ENCODE results near the gene ATXN1. TPM values are rescaled to one million over a fixed set of nuclear protein-coding genes. Genes with fewer than 3 reads are reported as not detected.

ATXN1 gene
- total and polyA plus RNA-seq, 2 of the 13 experiments (the other 11 are each of a cell fraction or from before 2014, with no cell fraction given): 20.7 to 39.5 TPM

GRCh38 chr6:16782278-16782677 is 21.0 kb upstream of the ATXN1 start:
- H3K4me2 ChIP-seq (ENCODE audit: low read depth, low read length): no peak overlapping the region
- CTCF ChIA-PET (ENCODE audit: low intra/inter-chr PET ratio, low total read pairs): no interaction called here
- H4K20me1 ChIP-seq (ENCODE audit: insufficient read depth, low read length): no peaks in the 10 kb centered on the region
- POLR2A ChIA-PET: no interaction called here
- H3K4me1 ChIP-seq (ENCODE audit: insufficient read depth, low read length): no peaks in the 10 kb centered on the region
- no peak overlapping the region for H3K27ac ChIP-seq (ENCODE audit: extremely low read length, insufficient read depth, low read length)
- DNase-seq (ENCODE audit: low spot score) (no peak), FAIRE-seq (peak; percentile 32), ATAC-seq (no peak)
- no TSS peak for BruUV-seq (replicated peaks)
- intact Hi-C loops (cut with micrococcal nuclease; ENCODE audit: unreplicated experiment): no loop called here
- H3K79me2 ChIP-seq (ENCODE audit: insufficient read depth, low read length): no peaks in the 10 kb centered on the region
- no peaks in the 10 kb centered on the region for H3K36me3 ChIP-seq (replicated peaks in 1 of 2; ENCODE audit: control insufficient read depth in 1 of 2, insufficient read depth in 2 of 2, low read length in 2 of 2)
- H3K9ac ChIP-seq (ENCODE audit: insufficient read depth, low read depth, low read length): no peak overlapping the region
- no peaks in the 10 kb centered on the region for H3K9me3 ChIP-seq (ENCODE audit: low read length)
- TF ChIP-seq ATF7 (IDR thresholded peaks at IDR 0.05): peak; percentile 55; the same call in 1 of the 2 replicates
- TF ChIP-seq ATF7 (CRISPR knock-in tag; IDR thresholded peaks at IDR 0.05): no peak
- no peak for TF ChIP-seq ZMAT3 (CRISPR knock-in tag; conservative IDR thresholded peaks at IDR 0.05)
- H3K4me3 ChIP-seq (replicated peaks in 1 of 3; ENCODE audit: insufficient read depth in 1 of 3, low read depth in 2 of 3, low read length in 3 of 3): no peak overlapping the region
- H3K27me3 ChIP-seq (ENCODE audit: control insufficient read depth in 1 of 2, insufficient read depth in 2 of 2, low read length in 2 of 2): no peaks in the 10 kb centered on the region
- in situ Hi-C loops (cut with HindIII; ENCODE audit: extremely low pct_ligation_motif_present, low pct_unique_long_range_greater_than_20kb): no loop called here
- 18% methylated on average over 4 of the region's 4 CpGs for WGBS (ENCODE audit: low lambda C conversion rate)
- no peak overlapping the region for H2AFZ ChIP-seq (ENCODE audit: low read length)

GRCh38 chr6:16781348-16782169 is 20.3 kb upstream of the ATXN1 start:
- Histone ChIP-seq H3K36me3 (replicated peaks in 1 of 2; ENCODE audit: control insufficient read depth in 1 of 2, insufficient read depth in 2 of 2, low read length in 2 of 2) (no peaks in the 10 kb centered on the region), H3K79me2 (ENCODE audit: insufficient read depth, low read length) (no peaks in the 10 kb centered on the region), H4K20me1 (ENCODE audit: insufficient read depth, low read length) (no peaks in the 10 kb centered on the region), H3K27me3 (ENCODE audit: control insufficient read depth in 1 of 2, insufficient read depth in 2 of 2, low read length in 2 of 2) (no peaks in the 10 kb centered on the region), H3K4me2 (ENCODE audit: low read depth, low read length) (no peak overlapping the region), H3K4me3 (replicated peaks in 1 of 3; ENCODE audit: insufficient read depth in 1 of 3, low read depth in 2 of 3, low read length in 3 of 3) (no peak overlapping the region), H3K27ac (ENCODE audit: extremely low read length, insufficient read depth, low read length) (no peak overlapping the region), H3K4me1 (ENCODE audit: insufficient read depth, low read length) (no peaks in the 10 kb centered on the region), H3K9me3 (ENCODE audit: low read length) (no peaks in the 10 kb centered on the region), H2AFZ (ENCODE audit: low read length) (no peak overlapping the region), H3K9ac (ENCODE audit: insufficient read depth, low read depth, low read length) (no peak overlapping the region)
- CTCF ChIA-PET (ENCODE audit: low intra/inter-chr PET ratio, low total read pairs): no interaction called here
- WGBS (ENCODE audit: low lambda C conversion rate): 48% methylated on average over 8 of the region's 8 CpGs
- intact Hi-C loops (cut with micrococcal nuclease; ENCODE audit: unreplicated experiment) (no loop called here), in situ Hi-C loops (cut with HindIII; ENCODE audit: extremely low pct_ligation_motif_present, low pct_unique_long_range_greater_than_20kb) (no loop called here)
- no TSS peak for BruUV-seq (replicated peaks)
- POLR2A ChIA-PET: no interaction called here
- DNase-seq (ENCODE audit: low spot score) (no peak), FAIRE-seq (no peak), ATAC-seq (no peak)
- no peak for TF ChIP-seq ZNF7 (CRISPR knock-in tag; IDR thresholded peaks at IDR 0.05)
- no peak for TF ChIP-seq ZNF317 (CRISPR knock-in tag; IDR thresholded peaks at IDR 0.05)
- no peak for TF ChIP-seq ZNF496 (CRISPR knock-in tag; IDR thresholded peaks at IDR 0.05; ENCODE audit: insufficient replicate concordance)
- no peak for TF ChIP-seq SRF (IDR thresholded peaks at IDR 0.05; ENCODE audit: low read depth, low read length)
- no peak for TF ChIP-seq SRY (CRISPR knock-in tag; IDR thresholded peaks at IDR 0.05)
- no peak for TF ChIP-seq POLR2G (IDR thresholded peaks at IDR 0.05; ENCODE audit: low read depth, low read length)
- no peak for TF ChIP-seq ZNF746 (CRISPR knock-in tag; IDR thresholded peaks at IDR 0.05)
- TF ChIP-seq, protein P1, sequence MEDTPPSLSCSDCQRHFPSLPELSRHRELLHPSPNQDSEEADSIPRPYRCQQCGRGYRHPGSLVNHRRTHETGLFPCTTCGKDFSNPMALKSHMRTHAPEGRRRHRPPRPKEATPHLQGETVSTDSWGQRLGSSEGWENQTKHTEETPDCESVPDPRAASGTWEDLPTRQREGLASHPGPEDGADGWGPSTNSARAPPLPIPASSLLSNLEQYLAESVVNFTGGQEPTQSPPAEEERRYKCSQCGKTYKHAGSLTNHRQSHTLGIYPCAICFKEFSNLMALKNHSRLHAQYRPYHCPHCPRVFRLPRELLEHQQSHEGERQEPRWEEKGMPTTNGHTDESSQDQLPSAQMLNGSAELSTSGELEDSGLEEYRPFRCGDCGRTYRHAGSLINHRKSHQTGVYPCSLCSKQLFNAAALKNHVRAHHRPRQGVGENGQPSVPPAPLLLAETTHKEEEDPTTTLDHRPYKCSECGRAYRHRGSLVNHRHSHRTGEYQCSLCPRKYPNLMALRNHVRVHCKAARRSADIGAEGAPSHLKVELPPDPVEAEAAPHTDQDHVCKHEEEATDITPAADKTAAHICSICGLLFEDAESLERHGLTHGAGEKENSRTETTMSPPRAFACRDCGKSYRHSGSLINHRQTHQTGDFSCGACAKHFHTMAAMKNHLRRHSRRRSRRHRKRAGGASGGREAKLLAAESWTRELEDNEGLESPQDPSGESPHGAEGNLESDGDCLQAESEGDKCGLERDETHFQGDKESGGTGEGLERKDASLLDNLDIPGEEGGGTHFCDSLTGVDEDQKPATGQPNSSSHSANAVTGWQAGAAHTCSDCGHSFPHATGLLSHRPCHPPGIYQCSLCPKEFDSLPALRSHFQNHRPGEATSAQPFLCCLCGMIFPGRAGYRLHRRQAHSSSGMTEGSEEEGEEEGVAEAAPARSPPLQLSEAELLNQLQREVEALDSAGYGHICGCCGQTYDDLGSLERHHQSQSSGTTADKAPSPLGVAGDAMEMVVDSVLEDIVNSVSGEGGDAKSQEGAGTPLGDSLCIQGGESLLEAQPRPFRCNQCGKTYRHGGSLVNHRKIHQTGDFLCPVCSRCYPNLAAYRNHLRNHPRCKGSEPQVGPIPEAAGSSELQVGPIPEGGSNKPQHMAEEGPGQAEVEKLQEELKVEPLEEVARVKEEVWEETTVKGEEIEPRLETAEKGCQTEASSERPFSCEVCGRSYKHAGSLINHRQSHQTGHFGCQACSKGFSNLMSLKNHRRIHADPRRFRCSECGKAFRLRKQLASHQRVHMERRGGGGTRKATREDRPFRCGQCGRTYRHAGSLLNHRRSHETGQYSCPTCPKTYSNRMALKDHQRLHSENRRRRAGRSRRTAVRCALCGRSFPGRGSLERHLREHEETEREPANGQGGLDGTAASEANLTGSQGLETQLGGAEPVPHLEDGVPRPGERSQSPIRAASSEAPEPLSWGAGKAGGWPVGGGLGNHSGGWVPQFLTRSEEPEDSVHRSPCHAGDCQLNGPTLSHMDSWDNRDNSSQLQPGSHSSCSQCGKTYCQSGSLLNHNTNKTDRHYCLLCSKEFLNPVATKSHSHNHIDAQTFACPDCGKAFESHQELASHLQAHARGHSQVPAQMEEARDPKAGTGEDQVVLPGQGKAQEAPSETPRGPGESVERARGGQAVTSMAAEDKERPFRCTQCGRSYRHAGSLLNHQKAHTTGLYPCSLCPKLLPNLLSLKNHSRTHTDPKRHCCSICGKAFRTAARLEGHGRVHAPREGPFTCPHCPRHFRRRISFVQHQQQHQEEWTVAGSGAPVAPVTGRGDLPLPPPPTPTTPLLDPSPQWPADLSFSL (CRISPR knock-in tag; IDR thresholded peaks at IDR 0.05): no peak
- no peak for TF ChIP-seq MBNL3 (CRISPR knock-in tag; conservative IDR thresholded peaks at IDR 0.05)
